Measurements from ENCODE around the gene PRCD.
"Not testable (repeated sequence)": the region's sequence is repeated elsewhere in the genome, so short reads cannot be mapped to it uniquely, and the experiment has no call there.

PRCD gene

DNA sequence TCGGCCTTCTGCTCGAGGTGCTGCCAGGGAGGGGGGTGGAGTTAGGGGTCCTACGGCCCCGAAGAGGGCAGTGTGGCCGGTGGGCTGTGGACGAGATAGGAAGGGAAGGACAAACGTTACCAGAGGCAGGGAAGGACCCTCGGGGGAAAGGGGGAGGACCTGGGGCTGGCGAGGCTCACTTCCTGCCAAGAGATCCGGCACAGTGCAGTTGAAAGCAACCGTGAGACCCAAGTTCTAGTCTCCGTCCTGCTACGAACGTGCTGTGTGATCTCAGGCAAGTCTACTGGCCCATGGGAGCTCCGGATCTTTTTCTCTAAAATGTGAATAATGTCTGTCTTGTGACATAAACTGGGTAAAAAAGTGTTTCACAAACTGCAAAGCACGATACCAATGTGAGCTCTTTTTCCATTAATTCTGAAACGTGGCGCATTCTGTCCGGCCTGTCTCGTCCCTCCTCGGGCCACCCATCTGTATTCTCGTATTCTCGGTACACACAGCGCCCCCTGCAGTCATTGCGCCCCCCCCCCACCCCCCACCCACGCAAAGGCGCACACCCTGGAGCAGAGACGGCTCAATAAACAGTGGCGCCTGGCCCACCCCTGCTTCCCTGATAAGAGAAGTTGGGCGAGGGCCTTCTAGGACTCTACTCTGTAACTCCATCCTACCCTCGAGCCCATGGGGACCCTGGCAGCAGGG, 11.2 kb upstream of the PRCD start:
- no peak for DNase-seq

- peak; percentile 33 for DNase-seq
Measured at GRCh38 chr17:76529224-76530094, 10.4 kb upstream of the PRCD start.

GRCh38 chr17:76530095-76530723, 9.6 kb upstream of the PRCD start:
- no peak for DNase-seq

- no peak for DNase-seq
Measured at GRCh38 chr17:76530811-76531485, 8.9 kb upstream of the PRCD start.

DNA sequence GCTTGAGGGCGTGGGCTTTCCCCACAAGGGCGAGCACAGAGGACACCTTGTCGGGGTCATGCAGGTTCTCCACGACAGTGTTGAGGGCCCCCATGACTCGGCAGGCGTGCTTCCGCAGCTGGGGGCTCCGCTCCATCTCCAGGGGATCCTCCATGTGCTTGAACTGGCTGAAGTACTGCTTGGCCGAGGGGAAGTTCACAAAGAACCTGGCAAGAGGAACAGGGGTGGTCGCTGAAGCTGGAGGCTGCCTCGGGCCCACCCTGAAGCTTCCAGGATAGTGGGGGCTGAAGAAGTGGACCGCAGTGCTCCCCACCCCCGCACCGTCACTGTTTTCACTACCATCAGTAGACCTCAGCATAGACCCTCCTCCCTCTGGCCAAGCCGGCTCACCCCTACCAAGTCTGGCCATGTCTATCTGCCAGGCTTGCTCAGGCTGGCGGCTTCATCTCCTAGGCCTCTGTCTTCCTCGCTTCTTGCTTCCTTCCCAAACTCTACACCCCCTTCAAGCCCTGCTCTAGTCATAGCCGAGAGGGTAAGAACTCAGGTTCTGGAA, 8.3 kb upstream of the PRCD start:
- DNase-seq: no peak

DNA sequence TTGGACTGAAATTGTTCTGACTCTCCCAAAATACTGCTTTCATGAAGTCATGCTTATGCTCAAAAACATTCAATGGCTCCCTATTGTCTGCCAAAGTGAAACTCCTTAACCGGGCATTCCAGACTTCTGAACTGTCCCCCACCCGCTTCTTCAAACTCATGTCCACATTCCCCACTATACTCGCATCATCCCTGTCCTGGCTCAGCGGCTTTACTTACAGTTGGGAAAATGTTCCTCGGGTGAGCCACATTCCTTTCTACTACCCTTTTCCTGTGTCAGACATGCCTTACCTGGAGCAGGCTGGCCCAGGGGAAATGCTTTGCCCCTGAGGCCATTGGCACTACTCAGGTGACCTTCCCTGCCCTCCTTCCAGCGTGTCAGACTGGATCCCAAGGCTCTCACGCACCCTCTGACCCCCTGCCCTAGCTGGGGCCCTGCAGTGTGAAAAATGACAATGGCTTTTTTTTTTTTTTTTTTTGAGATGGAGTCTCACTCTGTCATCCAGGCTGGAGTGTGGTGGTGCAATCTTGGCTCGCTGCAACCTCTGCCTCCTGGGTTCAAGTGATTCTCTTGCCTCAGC, 7.7 kb upstream of the PRCD start:
- no peak for DNase-seq

DNA sequence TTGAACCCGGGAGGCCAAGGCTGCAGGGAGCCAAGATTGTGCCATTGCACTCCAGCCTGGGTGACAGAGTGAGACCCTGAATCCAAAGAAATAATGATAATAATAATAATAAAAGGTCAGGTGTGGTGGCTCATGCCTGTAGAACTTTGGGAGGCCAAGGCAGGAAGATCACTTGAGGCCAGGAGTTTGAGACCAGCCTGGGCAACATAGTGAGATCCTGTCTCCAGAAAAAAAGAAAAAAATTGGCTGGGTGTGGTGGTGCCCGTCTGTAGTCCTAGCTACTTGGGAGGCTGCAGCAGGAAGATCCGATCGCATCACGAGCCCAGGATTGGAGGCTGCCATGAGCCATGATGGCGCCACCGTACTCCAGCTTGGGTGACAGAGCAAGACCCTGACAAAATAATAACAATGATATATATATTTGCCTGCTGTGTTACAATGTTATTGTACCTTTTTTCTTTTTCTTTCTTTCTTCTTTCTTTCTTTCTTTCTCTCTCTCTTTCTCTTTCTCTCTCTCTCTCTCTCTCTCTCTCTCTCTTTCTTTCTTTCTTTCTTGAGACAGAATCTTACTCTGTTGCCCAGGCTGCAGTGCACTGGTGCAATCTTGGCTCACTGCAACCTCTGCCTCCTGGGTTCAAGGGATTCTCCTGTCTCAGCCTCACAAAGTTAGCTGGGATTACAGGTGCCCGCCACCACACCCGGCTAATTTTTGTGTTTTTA, 6.0 kb upstream of the PRCD start:
- DNase-seq: not testable (repeated sequence)

DNA sequence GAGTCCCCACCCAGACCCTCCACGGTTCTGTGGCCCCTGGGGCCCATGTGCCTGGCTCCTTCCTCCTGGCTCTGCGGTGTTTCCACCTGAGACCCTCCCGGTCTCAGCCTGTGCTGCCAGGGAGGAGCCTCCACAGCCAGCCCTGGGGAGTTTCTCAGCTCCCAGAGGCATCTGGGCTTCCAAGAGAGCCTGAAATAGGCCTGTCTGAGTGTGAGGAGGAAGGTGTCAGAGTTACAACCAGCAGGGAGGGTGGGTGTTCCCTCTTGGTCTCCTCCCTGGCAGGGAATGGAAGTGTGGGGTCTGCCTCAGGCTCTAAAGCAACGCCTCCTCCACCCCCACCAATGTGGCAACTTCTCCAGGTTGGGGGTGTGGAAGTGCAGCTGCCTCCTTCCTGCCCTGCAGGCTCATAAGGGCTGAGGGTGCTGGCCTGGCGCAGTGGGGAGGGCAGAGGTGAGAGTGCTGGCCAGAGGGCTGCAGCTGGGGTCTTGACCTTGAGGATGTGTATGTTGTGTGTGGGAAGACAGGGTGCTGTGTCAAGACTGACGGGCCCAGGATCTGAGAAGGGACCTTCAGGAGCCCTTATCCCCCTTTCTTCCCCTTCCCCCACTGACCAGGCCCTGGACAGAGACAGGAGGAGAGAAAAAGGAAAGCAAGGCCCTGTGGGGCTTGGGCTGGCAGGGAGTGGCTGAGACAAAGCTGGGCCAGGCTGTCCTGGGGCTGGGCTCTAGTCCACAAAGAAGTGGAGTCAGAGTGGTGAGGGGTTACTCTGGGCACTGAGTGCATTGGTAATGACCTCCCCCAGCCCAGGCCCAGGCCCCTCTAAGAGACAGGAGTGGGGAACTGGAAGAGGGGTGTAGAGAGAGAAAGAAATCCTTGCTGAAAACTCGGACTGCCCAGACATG, 4.8 kb upstream of the PRCD start:
- DNase-seq: peak; percentile 66

- no peak for DNase-seq
Measured at GRCh38 chr17:76535788-76536510, 3.9 kb upstream of the PRCD start.

DNA sequence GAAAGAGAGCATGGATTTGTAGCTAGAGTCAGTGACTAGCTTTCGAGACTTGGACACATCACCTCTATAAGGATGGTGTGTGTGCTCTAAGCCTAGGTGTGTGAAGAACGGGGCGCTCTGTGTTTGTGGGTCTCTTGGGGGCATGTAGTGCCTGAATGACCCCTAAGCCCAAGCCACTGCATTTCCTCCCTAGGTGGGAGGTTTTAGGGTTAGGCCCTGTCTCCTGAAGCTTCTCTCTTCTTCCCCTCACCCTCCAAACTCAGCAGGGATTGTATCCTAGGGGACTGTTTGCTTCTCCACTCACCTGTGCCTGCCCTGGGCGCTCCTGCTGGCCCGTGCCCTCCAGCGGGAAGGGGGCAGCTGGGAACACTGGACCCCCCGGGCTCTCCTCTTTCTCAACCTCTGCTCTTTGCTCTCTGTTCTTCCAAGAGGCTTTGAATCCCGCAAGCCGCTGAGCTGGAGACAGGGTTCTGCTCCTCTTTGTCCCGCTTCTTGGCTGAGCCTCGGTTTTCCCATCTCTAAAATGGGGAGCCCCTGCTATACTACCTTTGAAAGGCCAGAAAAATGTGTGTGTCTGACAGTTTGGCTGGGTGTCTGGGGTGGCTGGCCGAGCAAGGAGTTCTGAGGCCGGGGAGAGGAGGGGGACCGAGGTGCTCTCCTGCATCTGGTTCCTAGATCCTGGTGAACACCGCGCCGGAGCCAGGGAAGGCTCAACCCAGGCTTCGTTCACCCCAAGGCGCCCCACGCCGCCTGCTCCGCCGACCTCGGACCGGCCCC, 3.1 kb upstream of the PRCD start:
- no peak for DNase-seq

DNA sequence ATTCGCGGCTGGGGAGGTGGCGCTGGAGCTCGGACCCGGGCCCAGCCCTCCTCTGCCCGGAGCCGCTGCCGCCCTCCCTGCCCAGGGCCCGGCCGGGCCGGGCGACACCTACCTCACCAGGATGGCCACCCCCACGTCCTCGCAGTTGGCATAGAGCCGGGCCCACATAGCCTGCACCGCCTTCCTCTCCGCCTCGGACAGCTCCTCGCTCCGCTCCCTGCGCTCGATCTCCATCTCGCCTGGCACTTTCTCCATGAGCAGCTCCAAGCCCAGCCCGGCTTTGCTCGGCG, 2.6 kb upstream of the PRCD start:
- DNase-seq: no peak

DNA sequence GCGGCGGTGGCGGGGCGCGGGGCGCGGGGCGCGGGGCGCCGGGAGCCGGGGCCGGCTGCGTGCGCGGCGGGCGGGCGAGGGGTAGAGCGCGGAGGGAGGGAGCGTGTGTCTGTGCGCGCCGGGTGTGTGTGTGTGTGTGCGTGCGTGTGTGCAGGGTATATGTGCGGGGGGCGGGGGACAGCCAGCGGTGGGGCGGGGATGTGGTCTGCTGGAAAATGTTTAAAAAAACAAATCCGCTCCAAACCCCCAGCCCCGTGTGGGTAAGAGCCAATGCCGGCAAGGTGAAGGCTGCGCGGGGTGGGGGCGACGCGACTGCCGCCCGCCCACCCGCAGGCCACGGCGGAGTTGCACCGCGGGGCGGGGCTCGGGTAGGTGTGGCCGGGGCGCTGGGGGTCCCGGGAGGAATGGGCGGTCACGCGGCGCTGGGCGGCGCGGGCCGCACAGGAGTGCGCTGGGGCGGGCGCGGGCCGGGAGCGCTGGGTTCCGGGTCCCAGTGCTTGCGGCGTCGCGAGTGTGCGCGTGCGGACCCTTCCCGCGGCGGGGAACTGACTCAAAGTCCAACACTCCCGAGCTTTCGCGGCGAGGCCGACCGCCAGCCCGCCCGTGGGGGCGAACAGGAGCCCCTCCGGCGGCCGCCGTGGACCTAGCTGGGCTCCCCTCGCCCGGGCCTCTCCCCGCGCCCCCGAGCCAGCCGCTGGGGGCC, 2.1 kb upstream of the PRCD start, which contains the start of gene CYGB:
TSS of gene CYGB (minus strand) at position 132 of the 703 bp plus-strand sequence. CDS start 167 bp downstream, outside the sequence.
- no peak for DNase-seq

DNA sequence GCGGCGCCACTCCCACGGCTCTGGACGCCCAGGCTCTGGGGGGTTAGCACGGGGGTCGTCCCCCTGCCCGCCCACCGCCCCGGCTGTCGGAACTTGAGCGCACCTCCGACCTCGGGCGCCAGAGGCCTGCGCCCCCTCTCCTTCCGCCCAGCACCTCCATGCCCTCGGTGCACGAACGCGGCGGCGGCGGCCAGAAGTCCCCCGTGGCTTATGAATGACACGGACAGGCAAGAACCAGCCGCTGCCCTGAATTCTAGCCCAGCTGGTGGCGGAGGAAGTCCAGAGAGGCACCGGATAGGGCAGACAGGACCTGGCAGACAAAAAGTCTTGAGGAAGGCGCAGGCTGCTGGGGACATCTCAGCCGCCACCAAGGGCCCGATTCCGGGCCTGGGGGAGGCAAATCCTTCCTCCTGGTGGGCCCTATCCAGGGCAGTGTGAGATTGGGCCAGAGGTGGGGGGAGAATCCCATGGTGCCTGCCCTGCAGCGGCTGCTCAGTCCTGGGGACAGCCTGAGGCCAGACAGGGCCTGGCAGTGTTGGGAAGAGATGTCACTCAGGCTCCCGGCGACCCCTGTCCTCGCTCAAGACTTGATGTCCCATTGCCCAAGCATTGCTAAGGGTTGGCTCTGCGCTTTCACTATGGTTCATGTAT, 1.4 kb upstream of the PRCD start:
- no peak for DNase-seq

DNA sequence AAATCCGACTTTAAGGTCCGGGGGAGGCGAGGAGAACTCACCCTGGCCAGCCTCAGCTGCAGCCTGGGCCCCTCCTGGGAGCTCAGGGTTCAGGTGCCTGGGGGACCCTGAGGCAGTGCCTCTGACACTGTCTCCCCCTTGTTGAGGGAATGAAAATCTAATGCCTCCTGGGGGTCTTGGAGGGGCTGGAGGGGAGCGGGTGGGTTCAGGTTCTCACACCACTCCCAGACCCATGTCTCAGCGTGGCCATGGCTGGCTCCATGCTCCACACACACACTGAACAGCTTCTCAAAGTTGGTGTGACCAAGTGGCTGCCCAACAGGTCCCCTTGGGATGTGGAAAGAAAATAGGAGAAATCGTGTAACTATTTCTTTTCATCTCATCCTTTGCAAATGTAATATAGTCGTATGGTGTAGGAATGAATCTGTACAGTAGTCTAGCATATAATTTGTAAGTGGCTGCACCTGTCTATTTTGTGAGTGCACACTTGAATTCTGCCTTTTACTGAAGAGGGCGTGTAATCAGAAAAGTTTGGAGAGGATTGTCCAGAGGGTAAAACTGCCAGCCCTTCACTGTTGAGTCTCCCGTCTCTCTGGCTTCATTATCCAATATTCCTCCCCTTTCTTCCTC, 788 bp upstream of the PRCD start:
- DNase-seq: no peak

- DNase-seq: peak; percentile 99
Measured at GRCh38 chr17:76540381-76541300, 797 bp downstream of the PRCD start.

DNA sequence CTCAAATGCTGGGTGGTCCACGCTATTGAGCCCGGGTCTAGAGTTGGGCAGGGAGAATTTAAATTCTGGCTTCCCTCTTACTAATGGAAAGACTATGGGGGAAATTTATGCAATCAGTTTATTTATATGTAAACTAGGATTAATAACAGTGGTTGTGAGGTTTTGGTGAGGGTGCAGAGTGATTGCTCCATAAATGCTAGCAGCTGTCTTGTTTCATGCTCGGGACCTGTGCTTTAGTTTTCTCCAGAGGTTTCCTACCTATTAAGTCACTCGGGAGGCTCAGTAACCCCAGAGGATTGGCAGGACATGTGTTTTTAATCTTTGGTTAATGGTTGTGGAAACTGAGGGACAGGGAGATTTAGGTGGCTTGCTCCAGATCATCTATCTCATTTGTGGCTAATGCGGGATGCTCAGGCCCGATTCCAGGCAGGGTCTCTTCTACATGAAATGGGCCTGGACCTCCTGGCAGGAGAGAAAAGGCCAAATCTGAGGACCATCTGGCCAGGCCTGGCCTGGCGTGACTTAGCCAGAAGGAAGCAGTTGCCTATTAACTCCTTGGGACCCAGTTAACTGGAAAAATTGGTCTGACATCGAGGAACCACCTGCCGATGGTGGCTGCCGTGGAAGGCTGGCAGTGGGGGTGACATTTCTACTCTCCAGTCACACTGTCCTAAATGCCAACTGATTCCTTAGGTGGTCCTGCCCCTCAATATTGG, 2.1 kb downstream of the PRCD start:
- no peak for DNase-seq
